Neuronal stem cell (in vitro differentiated cells): ENCODE data around the gene CSRP2.

Experiments used
- DNase-seq: peaks from one replicate; pipeline ENCODE4 v3.0.0-alpha.2; 2013; ENCODE audit warnings: low spot score
- H2AFZ ChIP-seq: one replicate; pipeline ENCODE4 v1.6.1; 2013; ENCODE audit warnings: mild to moderate bottlenecking, low read length, inconsistent platforms
- H2AK5ac ChIP-seq: 2 replicates; pipeline ENCODE4 v1.6.1; 2013; ENCODE audit warnings: low read depth, mild to moderate bottlenecking, inconsistent platforms, low read length, moderate library complexity, mixed read lengths
- H2BK120ac ChIP-seq: 2 replicates; pipeline ENCODE4 v1.6.1; 2013; ENCODE audit warnings: low read depth, mild to moderate bottlenecking, inconsistent platforms, low read length, moderate library complexity, mixed read lengths
- H2BK12ac ChIP-seq: one replicate; pipeline ENCODE4 v1.6.1; 2013; ENCODE audit warnings: low read length, inconsistent platforms
- H2BK15ac ChIP-seq: 2 replicates; pipeline ENCODE4 v1.6.1; 2013; ENCODE audit warnings: mild to moderate bottlenecking, low read length, inconsistent platforms, mixed read lengths
- H2BK5ac ChIP-seq: one replicate; pipeline ENCODE4 v1.6.1; 2013; ENCODE audit warnings: inconsistent platforms, mild to moderate bottlenecking, low read length, moderate library complexity
- H3K14ac ChIP-seq: one replicate; pipeline ENCODE4 v1.6.1; 2013; ENCODE audit warnings: low read length, inconsistent platforms
- H3K18ac ChIP-seq: 2 replicates; pipeline ENCODE4 v1.6.1; 2013; ENCODE audit warnings: low read length, inconsistent platforms
- H3K23ac ChIP-seq: 2 replicates; pipeline ENCODE4 v1.6.1; 2013; ENCODE audit warnings: low read depth, mild to moderate bottlenecking, mixed read lengths, low read length, inconsistent platforms; ENCODE audit not compliant: poor library complexity
- H3K27ac ChIP-seq: replicated peaks from 3 replicates; pipeline ENCODE4 v1.5.1; 2013; ENCODE audit warnings: low read length, inconsistent platforms
- H3K27me3 ChIP-seq, 3 experiments: 2 replicates each; pipeline ENCODE4 v1.6.1; 2013; ENCODE audit warnings: low read length in 3 of 3, mild to moderate bottlenecking in 2 of 3, inconsistent platforms in 1 of 3, low read depth in 1 of 3, mixed read lengths in 1 of 3, moderate library complexity in 1 of 3; ENCODE audit not compliant: control insufficient read depth in 3 of 3, insufficient read depth in 3 of 3
- H3K36me3 ChIP-seq, 2 donors: replicated peaks in 1 of 2; 2 replicates each; pipeline ENCODE4 v1.6.1; 2013; ENCODE audit warnings: low read length in 2 of 2; ENCODE audit not compliant: control insufficient read depth in 2 of 2, insufficient read depth in 2 of 2
- H3K4ac ChIP-seq: 2 replicates; pipeline ENCODE4 v1.6.1; 2013; ENCODE audit warnings: inconsistent platforms, mild to moderate bottlenecking, low read length, moderate library complexity
- H3K4me1 ChIP-seq, 2 donors: 1 replicate in 1 of 2; 2 replicates in 1 of 2; pipeline ENCODE4 v1.6.1; 2013; ENCODE audit warnings: low read length in 2 of 2, low read depth in 1 of 2; ENCODE audit not compliant: control insufficient read depth in 2 of 2, insufficient read depth in 1 of 2
- H3K4me2 ChIP-seq: one replicate; pipeline ENCODE4 v1.6.1; 2013; ENCODE audit warnings: mild to moderate bottlenecking, low read length, inconsistent platforms; ENCODE audit not compliant: insufficient read depth, poor library complexity, severe bottlenecking
- H3K4me3 ChIP-seq, 2 donors: 2 replicates each; pipeline ENCODE4 v1.5.1; 2013; ENCODE audit warnings: low read length in 2 of 2, mild to moderate bottlenecking in 2 of 2, inconsistent platforms in 1 of 2, moderate library complexity in 1 of 2
- H3K79me1 ChIP-seq: one replicate; pipeline ENCODE4 v1.6.1; 2013; ENCODE audit warnings: low read depth, mild to moderate bottlenecking, inconsistent platforms, low read length, moderate library complexity
- H3K9ac ChIP-seq: one replicate; pipeline ENCODE4 v1.6.1; 2013; ENCODE audit warnings: mild to moderate bottlenecking, low read depth, low read length, inconsistent platforms; ENCODE audit not compliant: poor library complexity
- H3K9me3 ChIP-seq, 2 donors: replicated peaks in 1 of 2; 2 replicates each; pipeline versions ENCODE3 to v1.6.1; 2013; ENCODE audit warnings: low read length in 2 of 2, mild to moderate bottlenecking in 2 of 2, inconsistent platforms in 1 of 2, low read depth in 1 of 2, mixed read lengths in 1 of 2, moderate library complexity in 1 of 2; ENCODE audit not compliant: control insufficient read depth in 2 of 2, insufficient read depth in 1 of 2
- H4K8ac ChIP-seq: one replicate; pipeline ENCODE4 v1.6.1; 2013; ENCODE audit warnings: low read depth, mild to moderate bottlenecking, inconsistent platforms, low read length, moderate library complexity
- H4K91ac ChIP-seq: one replicate; pipeline ENCODE4 v1.6.1; 2013; ENCODE audit warnings: low read length, low read depth, mild to moderate bottlenecking, inconsistent platforms; ENCODE audit not compliant: poor library complexity
- WGBS, 2 donors: extraction: QIAGEN DNeasy Blood & Tissue Kit; methylation state at CpG; one replicate each; pipeline ENCODE4 v1.1.7; 2013; ENCODE audit warnings: missing lambda C conversion rate in 2 of 2, mixed read lengths in 1 of 2; ENCODE audit not compliant: insufficient read length in 2 of 2, insufficient replicate concordance in 1 of 2; ENCODE audit errors: extremely low coverage in 2 of 2; 5-methylcytosine and 5-hydroxymethylcytosine counted together

Gene CSRP2

GRCh38 chr12:76898442-76898841, 19.6 kb upstream of the CSRP2 start:
- H2AFZ ChIP-seq = no peak overlapping the region
- no peak overlapping the region for H3K4me2 ChIP-seq
- no peak overlapping the region for H3K18ac ChIP-seq
- no peak overlapping the region for H2BK5ac ChIP-seq
- H3K4ac ChIP-seq = no peak overlapping the region
- H3K27ac ChIP-seq = no peak overlapping the region
- no peak overlapping the region for H4K91ac ChIP-seq
- no peak overlapping the region for H3K4me3 ChIP-seq
- no peaks in the 10 kb centered on the region for H3K4me1 ChIP-seq
- H2BK120ac ChIP-seq = no peak overlapping the region
- no peak overlapping the region for H4K8ac ChIP-seq
- H3K9ac ChIP-seq = no peak overlapping the region
- no peak overlapping the region for H3K23ac ChIP-seq
- no peak overlapping the region for H2BK15ac ChIP-seq
- no peaks in the 10 kb centered on the region for H3K79me1 ChIP-seq
- H2BK12ac ChIP-seq = no peak overlapping the region
- H3K9me3 ChIP-seq = peaks cover 0 to 11% of the 10 kb centered on the region in 2 donors
- H3K27me3 ChIP-seq = no peaks in the 10 kb centered on the region
- H3K14ac ChIP-seq = no peak overlapping the region
- no peaks in the 10 kb centered on the region for H3K36me3 ChIP-seq
- H2AK5ac ChIP-seq = no peak overlapping the region
- WGBS, 2 donors = no CpG with 5 or more reads among the region's 1 CpG
- no peak for DNase-seq

DNA sequence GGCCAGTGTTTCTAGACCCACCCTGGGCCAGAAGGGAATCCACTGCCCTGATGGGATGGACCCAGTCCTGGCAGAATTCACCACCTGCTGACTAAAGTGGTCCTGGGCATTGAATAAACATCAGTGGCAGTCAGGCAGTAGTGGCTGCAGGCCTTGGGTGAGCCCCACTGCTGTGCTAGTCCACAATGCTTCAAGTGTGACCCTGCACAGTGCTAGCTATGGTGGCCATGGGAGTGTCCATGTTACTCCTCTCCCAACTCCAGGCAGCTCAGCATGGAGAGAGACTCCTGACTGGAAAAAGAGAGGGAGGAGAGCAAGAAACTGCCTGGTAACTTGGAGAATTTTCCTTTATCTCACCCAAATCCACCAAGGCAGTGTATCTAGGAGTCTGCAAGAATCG, 17.5 kb upstream of the CSRP2 start:
- Histone ChIP-seq H2BK12ac (no peak overlapping the region), H4K91ac (no peak overlapping the region), H2AK5ac (no peak overlapping the region), H3K9ac (no peak overlapping the region), H2BK5ac (peak overlapping the region; percentile 84), H3K9me3 (peaks cover 0 to 11% of the 10 kb centered on the region in 2 donors), H3K36me3 (no peaks in the 10 kb centered on the region), H2AFZ (no peak overlapping the region), H3K4me1 (no peaks in the 10 kb centered on the region), H3K18ac (no peak overlapping the region), H3K14ac (no peak overlapping the region), H3K79me1 (no peaks in the 10 kb centered on the region), H3K27ac (no peak overlapping the region), H3K4ac (no peak overlapping the region), H2BK120ac (no peak overlapping the region), H2BK15ac (no peak overlapping the region), H3K4me3 (no peak overlapping the region), H3K27me3 (no peaks in the 10 kb centered on the region), H3K23ac (no peak overlapping the region), H3K4me2 (no peak overlapping the region), H4K8ac (no peak overlapping the region)
- no peak for DNase-seq
- no CpG with 5 or more reads among the region's 1 CpG for WGBS, 2 donors

DNA sequence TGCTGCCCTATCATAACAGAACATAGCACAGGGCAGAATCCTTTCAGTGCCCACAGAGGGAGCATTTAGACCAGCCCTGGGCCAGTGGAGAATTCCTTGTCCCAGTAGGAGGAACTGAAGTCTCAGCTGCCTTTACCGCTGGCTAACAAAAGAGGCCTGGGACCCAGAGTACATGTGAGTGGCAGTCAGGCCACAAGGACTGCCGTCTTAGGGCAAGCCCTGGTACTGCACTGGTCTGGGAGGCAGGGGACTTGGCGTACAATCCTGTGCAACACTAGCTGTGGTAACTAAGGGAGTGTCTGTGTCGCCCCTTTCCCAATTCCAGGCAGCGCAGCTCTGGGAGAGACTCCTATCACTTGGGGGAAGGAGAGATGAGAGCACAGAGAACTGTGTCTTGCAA, 17.0 kb upstream of the CSRP2 start:
- peak overlapping the region; percentile 57 for H4K91ac ChIP-seq
- H3K4me3 ChIP-seq = no peak overlapping the region
- no peak overlapping the region for H3K4me2 ChIP-seq
- no peaks in the 10 kb centered on the region for H3K4me1 ChIP-seq
- no peak overlapping the region for H2BK120ac ChIP-seq
- DNase-seq = no peak
- no peaks in the 10 kb centered on the region for H3K27me3 ChIP-seq
- H3K18ac ChIP-seq = no peak overlapping the region
- no peak overlapping the region for H3K9ac ChIP-seq
- no peak overlapping the region for H3K27ac ChIP-seq
- no peak overlapping the region for H2BK15ac ChIP-seq
- no CpG with 5 or more reads among the region's 5 CpGs for WGBS, 2 donors
- H3K79me1 ChIP-seq = no peaks in the 10 kb centered on the region
- no peak overlapping the region for H2AFZ ChIP-seq
- no peak overlapping the region for H4K8ac ChIP-seq
- H2BK5ac ChIP-seq = peak overlapping the region; percentile 84
- H2BK12ac ChIP-seq = no peak overlapping the region
- no peak overlapping the region for H3K14ac ChIP-seq
- no peak overlapping the region for H3K4ac ChIP-seq
- H2AK5ac ChIP-seq = peak overlapping the region; percentile 65
- H3K36me3 ChIP-seq = no peaks in the 10 kb centered on the region
- peaks cover 0 to 11% of the 10 kb centered on the region in 2 donors for H3K9me3 ChIP-seq
- no peak overlapping the region for H3K23ac ChIP-seq

GRCh38 chr12:76891609-76892008, 12.8 kb upstream of the CSRP2 start:
- Histone ChIP-seq H2BK15ac (no peak overlapping the region), H3K23ac (no peak overlapping the region), H3K79me1 (no peaks in the 10 kb centered on the region), H3K36me3 (no peaks in the 10 kb centered on the region), H2AK5ac (no peak overlapping the region), H4K8ac (no peak overlapping the region), H3K9me3 (peaks cover 0 to 11% of the 10 kb centered on the region in 2 donors), H3K14ac (no peak overlapping the region), H3K4ac (no peak overlapping the region), H3K9ac (no peak overlapping the region), H2BK120ac (no peak overlapping the region), H3K27me3 (no peaks in the 10 kb centered on the region), H2BK12ac (no peak overlapping the region), H2BK5ac (no peak overlapping the region), H3K4me2 (no peak overlapping the region), H2AFZ (no peak overlapping the region), H3K18ac (no peak overlapping the region), H3K27ac (no peak overlapping the region), H3K4me1 (peaks cover 0 to 3% of the 10 kb centered on the region in 2 donors), H4K91ac (no peak overlapping the region), H3K4me3 (no peak overlapping the region)
- WGBS, 2 donors = no CpG with 5 or more reads among the region's 3 CpGs
- no peak for DNase-seq
